K562 (cell line): ENCODE data around the gene DHRS3. TPM values are rescaled to one million over a fixed set of nuclear protein-coding genes. Genes with fewer than 3 reads are reported as not detected.

Source experiments
- ELF1 ChIP-seq: fragments of 200-800 bp; sonication (Bioruptor generic); IDR thresholded peaks from 2 replicates; pipeline ENCODE4 v1.6.1; 2016; ENCODE audit warnings: missing genetic modification characterization, missing compliant biosample characterization
- ETV6 ChIP-seq, 3 experiments: fragments of 150-350 bp in 1 of 3; sonication (generic) in 1 of 3; formaldehyde crosslinking in 1 of 3; IDR thresholded peaks; 2 replicates each; pipeline versions ENCODE4 v1.6.1 to v1.8.0; 2014 to 2022; ENCODE audit warnings: borderline replicate concordance in 2 of 3, low read depth in 2 of 3, antibody characterized with exemption in 1 of 3, low read length in 1 of 3, mild to moderate bottlenecking in 1 of 3, missing genetic modification reagents in 1 of 3
- GTF2F1 ChIP-seq: IDR thresholded peaks from 2 replicates; pipeline ENCODE4 v1.6.1; 2011; ENCODE audit warnings: low read depth, low read length, improper control_type of control experiment
- KLF10 ChIP-seq: fragments of 250-450 bp; sonication (Bioruptor Pico); IDR thresholded peaks from 2 replicates; pipeline ENCODE4 v1.6.1; 2021; ENCODE audit warnings: matching md5 sums
- NUFIP1 ChIP-seq: fragments of 450-650 bp; IDR thresholded peaks from 2 replicates; pipeline ENCODE4 v1.6.1; 2018; ENCODE audit not compliant: partially characterized antibody
- PHB2 ChIP-seq: fragments of 450-650 bp; IDR thresholded peaks from 2 replicates; pipeline ENCODE4 v1.6.1; 2017; ENCODE audit warnings: low read depth
- POU5F1 ChIP-seq: fragments of 150-350 bp; IDR thresholded peaks from 2 replicates; pipeline ENCODE4 v1.6.1; 2014; ENCODE audit warnings: borderline replicate concordance, low read length, low read depth, mild to moderate bottlenecking; ENCODE audit not compliant: partially characterized antibody
- PRMT5 ChIP-seq: sonication (generic); formaldehyde crosslinking; IDR thresholded peaks from 2 replicates; pipeline ENCODE4 v1.5.0; 2020; ENCODE audit warnings: missing genetic modification reagents
- ZNF212 ChIP-seq: fragments of 450-650 bp; formaldehyde crosslinking; IDR thresholded peaks from 2 replicates; pipeline ENCODE4 v1.4.0; 2020; ENCODE audit warnings: mild to moderate bottlenecking
- ZSCAN32 ChIP-seq: fragments of 450-650 bp; formaldehyde crosslinking; IDR thresholded peaks from 2 replicates; pipeline ENCODE4 v1.4.0; 2020; ENCODE audit warnings: mild to moderate bottlenecking, moderate library complexity
- polyA plus RNA-seq, 8 experiments: library from polyadenylated mRNA; depleted of rRNA in 4 of 8; stranded (reverse) in 5 of 8; unstranded in 3 of 8; fragments of >200 nt; fragmentation: Nextera tagmentation in 2 of 8; fragmentation: Illumina TruSeq in 1 of 8; extraction: Ambion mirVana in 2 of 8; extraction: Trizol in 1 of 8; gene quantifications; 2 replicates each; pipeline versions ENCODE4 v1.2.1 to v1.2.3, GENCODE V29; 2011 to 2014; ENCODE audit warnings: inconsistent platforms in 1 of 8, missing spikeins in 1 of 8
- total RNA-seq, 7 experiments: library from RNA; depleted of rRNA in 6 of 7; stranded (reverse); fragments of >200 nt in 6 of 7; fragmentation: Illumina TruSeq in 2 of 7; extraction: Trizol in 2 of 7; gene quantifications; 2 replicates each; pipeline versions ENCODE4 v1.2.1 to v1.2.3, GENCODE V29; 2011 to 2021; ENCODE audit warnings: low replicate concordance in 1 of 7
- TF ChIP-seq, protein P1 (sequence below): fragments of 200-800 bp; sonication (Bioruptor generic); IDR thresholded peaks from 2 replicates; pipeline ENCODE4 v1.6.1; 2017; ENCODE audit warnings: missing genetic modification characterization, missing compliant biosample characterization
- TF ChIP-seq, protein P2 (sequence below): fragments of 450-650 bp; IDR thresholded peaks from 2 replicates; pipeline ENCODE4 v1.6.1; 2016; ENCODE audit warnings: mild to moderate bottlenecking, moderate library complexity

DHRS3 gene
- total and polyA plus RNA-seq, 9 of the 15 experiments (the other 6 are each of a cell fraction or from before 2014, with no cell fraction given) = 21.0 to 116 (median 58.7) TPM

DNA sequence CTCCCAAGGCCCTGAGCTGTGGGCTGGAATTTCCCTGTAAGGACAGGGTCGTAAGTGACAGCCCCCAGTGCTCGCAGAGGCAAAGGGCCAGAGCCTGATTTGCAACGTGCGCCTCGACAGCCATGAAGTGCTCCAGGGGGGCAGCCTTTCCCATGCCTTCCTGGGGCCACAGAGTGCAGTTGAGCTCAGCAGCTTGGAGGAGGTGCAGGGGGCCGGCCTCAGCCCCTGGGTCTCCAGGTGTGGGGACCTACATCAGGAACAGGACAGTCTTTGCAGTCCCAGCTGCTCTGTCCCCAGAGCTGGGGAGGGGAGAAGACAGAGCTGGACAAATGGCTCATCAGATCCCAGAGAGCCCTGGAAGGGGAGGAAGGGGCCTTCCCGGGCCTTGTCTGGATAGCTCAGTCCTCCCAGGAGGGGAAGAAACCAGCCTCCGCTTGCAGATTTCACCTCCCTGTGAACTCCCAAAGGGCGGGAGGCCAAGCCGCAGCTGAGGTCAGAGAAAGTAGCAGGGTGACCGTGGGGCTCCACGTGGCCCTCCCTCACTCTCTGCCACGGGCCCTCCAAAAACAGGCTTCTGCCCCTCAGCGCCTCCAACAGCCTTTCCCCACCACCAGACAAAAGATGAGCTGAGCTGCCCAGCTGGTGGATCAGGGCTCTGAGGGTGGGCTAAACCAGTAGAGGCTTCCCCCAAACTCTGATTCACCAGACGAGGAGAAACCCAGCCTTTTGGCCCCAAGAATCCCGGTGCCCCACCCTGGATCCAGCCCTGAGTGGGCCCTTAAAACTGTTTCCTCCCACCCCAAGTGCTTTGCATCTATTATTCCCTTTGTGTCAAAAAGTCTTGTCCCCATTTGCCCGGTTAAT lies 76.5 kb downstream of the DHRS3 start (continued):
- TF ChIP-seq PRMT5 (CRISPR knock-in tag) (no peak), POU5F1 (no peak), ZNF212 (CRISPR knock-in tag) (no peak), NUFIP1 (no peak), GTF2F1 (no peak), ETV6 (IDR thresholded peaks at IDR 0.05; ENCODE audit: borderline replicate concordance in 1 of 2, low read depth in 2 of 2, low read length in 1 of 2) (no peak), ETV6 (CRISPR knock-in tag; IDR thresholded peaks at IDR 0.05; ENCODE audit: borderline replicate concordance) (no peak), ZSCAN32 (CRISPR knock-in tag) (no peak), PHB2 (no peak), ELF1 (tag) (no peak), KLF10 (CRISPR knock-in tag) (no peak)
- TF ChIP-seq, protein P1, sequence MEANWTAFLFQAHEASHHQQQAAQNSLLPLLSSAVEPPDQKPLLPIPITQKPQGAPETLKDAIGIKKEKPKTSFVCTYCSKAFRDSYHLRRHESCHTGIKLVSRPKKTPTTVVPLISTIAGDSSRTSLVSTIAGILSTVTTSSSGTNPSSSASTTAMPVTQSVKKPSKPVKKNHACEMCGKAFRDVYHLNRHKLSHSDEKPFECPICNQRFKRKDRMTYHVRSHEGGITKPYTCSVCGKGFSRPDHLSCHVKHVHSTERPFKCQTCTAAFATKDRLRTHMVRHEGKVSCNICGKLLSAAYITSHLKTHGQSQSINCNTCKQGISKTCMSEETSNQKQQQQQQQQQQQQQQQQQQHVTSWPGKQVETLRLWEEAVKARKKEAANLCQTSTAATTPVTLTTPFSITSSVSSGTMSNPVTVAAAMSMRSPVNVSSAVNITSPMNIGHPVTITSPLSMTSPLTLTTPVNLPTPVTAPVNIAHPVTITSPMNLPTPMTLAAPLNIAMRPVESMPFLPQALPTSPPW (CRISPR knock-in tag) = peak; percentile 54
- TF ChIP-seq, protein P2, sequence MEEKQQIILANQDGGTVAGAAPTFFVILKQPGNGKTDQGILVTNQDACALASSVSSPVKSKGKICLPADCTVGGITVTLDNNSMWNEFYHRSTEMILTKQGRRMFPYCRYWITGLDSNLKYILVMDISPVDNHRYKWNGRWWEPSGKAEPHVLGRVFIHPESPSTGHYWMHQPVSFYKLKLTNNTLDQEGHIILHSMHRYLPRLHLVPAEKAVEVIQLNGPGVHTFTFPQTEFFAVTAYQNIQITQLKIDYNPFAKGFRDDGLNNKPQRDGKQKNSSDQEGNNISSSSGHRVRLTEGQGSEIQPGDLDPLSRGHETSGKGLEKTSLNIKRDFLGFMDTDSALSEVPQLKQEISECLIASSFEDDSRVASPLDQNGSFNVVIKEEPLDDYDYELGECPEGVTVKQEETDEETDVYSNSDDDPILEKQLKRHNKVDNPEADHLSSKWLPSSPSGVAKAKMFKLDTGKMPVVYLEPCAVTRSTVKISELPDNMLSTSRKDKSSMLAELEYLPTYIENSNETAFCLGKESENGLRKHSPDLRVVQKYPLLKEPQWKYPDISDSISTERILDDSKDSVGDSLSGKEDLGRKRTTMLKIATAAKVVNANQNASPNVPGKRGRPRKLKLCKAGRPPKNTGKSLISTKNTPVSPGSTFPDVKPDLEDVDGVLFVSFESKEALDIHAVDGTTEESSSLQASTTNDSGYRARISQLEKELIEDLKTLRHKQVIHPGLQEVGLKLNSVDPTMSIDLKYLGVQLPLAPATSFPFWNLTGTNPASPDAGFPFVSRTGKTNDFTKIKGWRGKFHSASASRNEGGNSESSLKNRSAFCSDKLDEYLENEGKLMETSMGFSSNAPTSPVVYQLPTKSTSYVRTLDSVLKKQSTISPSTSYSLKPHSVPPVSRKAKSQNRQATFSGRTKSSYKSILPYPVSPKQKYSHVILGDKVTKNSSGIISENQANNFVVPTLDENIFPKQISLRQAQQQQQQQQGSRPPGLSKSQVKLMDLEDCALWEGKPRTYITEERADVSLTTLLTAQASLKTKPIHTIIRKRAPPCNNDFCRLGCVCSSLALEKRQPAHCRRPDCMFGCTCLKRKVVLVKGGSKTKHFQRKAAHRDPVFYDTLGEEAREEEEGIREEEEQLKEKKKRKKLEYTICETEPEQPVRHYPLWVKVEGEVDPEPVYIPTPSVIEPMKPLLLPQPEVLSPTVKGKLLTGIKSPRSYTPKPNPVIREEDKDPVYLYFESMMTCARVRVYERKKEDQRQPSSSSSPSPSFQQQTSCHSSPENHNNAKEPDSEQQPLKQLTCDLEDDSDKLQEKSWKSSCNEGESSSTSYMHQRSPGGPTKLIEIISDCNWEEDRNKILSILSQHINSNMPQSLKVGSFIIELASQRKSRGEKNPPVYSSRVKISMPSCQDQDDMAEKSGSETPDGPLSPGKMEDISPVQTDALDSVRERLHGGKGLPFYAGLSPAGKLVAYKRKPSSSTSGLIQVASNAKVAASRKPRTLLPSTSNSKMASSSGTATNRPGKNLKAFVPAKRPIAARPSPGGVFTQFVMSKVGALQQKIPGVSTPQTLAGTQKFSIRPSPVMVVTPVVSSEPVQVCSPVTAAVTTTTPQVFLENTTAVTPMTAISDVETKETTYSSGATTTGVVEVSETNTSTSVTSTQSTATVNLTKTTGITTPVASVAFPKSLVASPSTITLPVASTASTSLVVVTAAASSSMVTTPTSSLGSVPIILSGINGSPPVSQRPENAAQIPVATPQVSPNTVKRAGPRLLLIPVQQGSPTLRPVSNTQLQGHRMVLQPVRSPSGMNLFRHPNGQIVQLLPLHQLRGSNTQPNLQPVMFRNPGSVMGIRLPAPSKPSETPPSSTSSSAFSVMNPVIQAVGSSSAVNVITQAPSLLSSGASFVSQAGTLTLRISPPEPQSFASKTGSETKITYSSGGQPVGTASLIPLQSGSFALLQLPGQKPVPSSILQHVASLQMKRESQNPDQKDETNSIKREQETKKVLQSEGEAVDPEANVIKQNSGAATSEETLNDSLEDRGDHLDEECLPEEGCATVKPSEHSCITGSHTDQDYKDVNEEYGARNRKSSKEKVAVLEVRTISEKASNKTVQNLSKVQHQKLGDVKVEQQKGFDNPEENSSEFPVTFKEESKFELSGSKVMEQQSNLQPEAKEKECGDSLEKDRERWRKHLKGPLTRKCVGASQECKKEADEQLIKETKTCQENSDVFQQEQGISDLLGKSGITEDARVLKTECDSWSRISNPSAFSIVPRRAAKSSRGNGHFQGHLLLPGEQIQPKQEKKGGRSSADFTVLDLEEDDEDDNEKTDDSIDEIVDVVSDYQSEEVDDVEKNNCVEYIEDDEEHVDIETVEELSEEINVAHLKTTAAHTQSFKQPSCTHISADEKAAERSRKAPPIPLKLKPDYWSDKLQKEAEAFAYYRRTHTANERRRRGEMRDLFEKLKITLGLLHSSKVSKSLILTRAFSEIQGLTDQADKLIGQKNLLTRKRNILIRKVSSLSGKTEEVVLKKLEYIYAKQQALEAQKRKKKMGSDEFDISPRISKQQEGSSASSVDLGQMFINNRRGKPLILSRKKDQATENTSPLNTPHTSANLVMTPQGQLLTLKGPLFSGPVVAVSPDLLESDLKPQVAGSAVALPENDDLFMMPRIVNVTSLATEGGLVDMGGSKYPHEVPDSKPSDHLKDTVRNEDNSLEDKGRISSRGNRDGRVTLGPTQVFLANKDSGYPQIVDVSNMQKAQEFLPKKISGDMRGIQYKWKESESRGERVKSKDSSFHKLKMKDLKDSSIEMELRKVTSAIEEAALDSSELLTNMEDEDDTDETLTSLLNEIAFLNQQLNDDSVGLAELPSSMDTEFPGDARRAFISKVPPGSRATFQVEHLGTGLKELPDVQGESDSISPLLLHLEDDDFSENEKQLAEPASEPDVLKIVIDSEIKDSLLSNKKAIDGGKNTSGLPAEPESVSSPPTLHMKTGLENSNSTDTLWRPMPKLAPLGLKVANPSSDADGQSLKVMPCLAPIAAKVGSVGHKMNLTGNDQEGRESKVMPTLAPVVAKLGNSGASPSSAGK = peak; percentile 87
